Urinary bladder (tissue), 4 donors: Measurements from ENCODE around the gene TSSK6. TPM values are rescaled to one million over a fixed set of nuclear protein-coding genes. Genes with fewer than 3 reads are reported as not detected.

Source experiments
- DNase-seq: peaks from one replicate; pipeline ENCODE4 v3.0.0-alpha.2; 2015; ENCODE audit errors: extremely low spot score
- H3K27ac ChIP-seq: one replicate; pipeline ENCODE4 v1.5.1; 2013; ENCODE audit warnings: low read depth, mild to moderate bottlenecking, moderate library complexity
- H3K36me3 ChIP-seq: one replicate; pipeline ENCODE4 v1.6.1; 2013; ENCODE audit warnings: mild to moderate bottlenecking, moderate library complexity; ENCODE audit not compliant: insufficient read depth
- H3K4me1 ChIP-seq: one replicate; pipeline ENCODE4 v1.6.1; 2013; ENCODE audit warnings: mild to moderate bottlenecking, moderate library complexity; ENCODE audit not compliant: insufficient read depth
- H3K4me3 ChIP-seq: one replicate; pipeline ENCODE4 v1.5.1; 2013; ENCODE audit warnings: low read depth, low read length
- WGBS: extraction: QIAGEN DNeasy Blood & Tissue Kit; methylation state at CpG from one replicate; pipeline ENCODE4 v1.1.7; 2013; 5-methylcytosine and 5-hydroxymethylcytosine counted together
- polyA plus RNA-seq: library from polyadenylated mRNA; stranded (reverse); fragments of 200-250 nt; gene quantifications from one replicate; pipeline ENCODE4 v1.2.3, GENCODE V29; 2013
- total RNA-seq: library from RNA; depleted of rRNA; stranded (reverse); fragments of >200 nt; gene quantifications from one replicate; pipeline ENCODE4 v1.2.3, GENCODE V29; 2014
- donor health status: healthy with polysubstance abuse.
- donor health status: healthy.

TSSK6 gene
- total and polyA plus RNA-seq, 2 donors, result 0.85 to 1.8 TPM

- 23% methylated on average over 48 of the region's 48 CpGs for WGBS
- no peak for DNase-seq
- Histone ChIP-seq H3K36me3 (no peaks in the 10 kb centered on the region), H3K27ac (no peak overlapping the region), H3K4me1 (no peaks in the 10 kb centered on the region), H3K4me3 (no peak overlapping the region)
Measured at GRCh38 chr19:19531951-19532805, 16.8 kb upstream of the TSSK6 start.

GRCh38 chr19:19530889-19531288 lies 15.5 kb upstream of the TSSK6 start:
- no peaks in the 10 kb centered on the region for H3K4me1 ChIP-seq
- H3K4me3 ChIP-seq, result no peak overlapping the region
- no peaks in the 10 kb centered on the region for H3K36me3 ChIP-seq
- H3K27ac ChIP-seq, result no peak overlapping the region
- WGBS, result 88% methylated on average over 4 of the region's 4 CpGs
- no peak for DNase-seq

- Histone ChIP-seq H3K36me3 (no peaks in the 10 kb centered on the region), H3K4me1 (no peaks in the 10 kb centered on the region), H3K4me3 (no peak overlapping the region), H3K27ac (no peak overlapping the region)
- DNase-seq, result no peak
- 59% methylated on average over 9 of the region's 9 CpGs for WGBS
Measured at GRCh38 chr19:19530423-19530804, 15.1 kb upstream of the TSSK6 start.

GRCh38 chr19:19529783-19530422 lies 14.6 kb upstream of the TSSK6 start:
- no peak overlapping the region for H3K27ac ChIP-seq
- H3K4me1 ChIP-seq, result no peaks in the 10 kb centered on the region

GRCh38 chr19:19528721-19529490 lies 13.6 kb upstream of the TSSK6 start, which contains the start of gene YJEFN3:
Gene YJEFN3 (plus strand): TSS chr19:19528911. CDS start chr19:19528933, 22 bp downstream.
- DNase-seq, result no peak
- H3K27ac ChIP-seq, result no peak within 1 kb of the TSS
- H3K36me3 ChIP-seq, result no peaks in the 10 kb centered on the region
- no peaks in the 10 kb centered on the region for H3K4me1 ChIP-seq
- 30% methylated on average over 50 of the region's 50 CpGs for WGBS
- H3K4me3 ChIP-seq, result no peak within 1 kb of the TSS

More at GRCh38 chr19:19529783-19530422, 14.6 kb upstream of the TSSK6 start:
- H3K36me3 ChIP-seq, result no peaks in the 10 kb centered on the region
- H3K4me3 ChIP-seq, result no peak overlapping the region
- DNase-seq, result no peak
- WGBS, result 77% methylated on average over 11 of the region's 11 CpGs

GRCh38 chr19:19527674-19528625 lies 12.6 kb upstream of the TSSK6 start:
- WGBS, result 89% methylated on average over 27 of the region's 27 CpGs
- Histone ChIP-seq H3K4me1 (no peaks in the 10 kb centered on the region), H3K4me3 (no peak overlapping the region), H3K36me3 (no peaks in the 10 kb centered on the region), H3K27ac (no peak overlapping the region)
- no peak for DNase-seq

- H3K27ac ChIP-seq, result no peak overlapping the region
- H3K4me1 ChIP-seq, result no peaks in the 10 kb centered on the region
- no peak overlapping the region for H3K4me3 ChIP-seq
- WGBS, result 94% methylated on average over 9 of the region's 9 CpGs
- no peak for DNase-seq
- no peaks in the 10 kb centered on the region for H3K36me3 ChIP-seq
Measured at GRCh38 chr19:19527371-19527656, 12.0 kb upstream of the TSSK6 start.

- Histone ChIP-seq H3K4me3 (no peak overlapping the region), H3K4me1 (no peaks in the 10 kb centered on the region), H3K27ac (no peak overlapping the region), H3K36me3 (no peaks in the 10 kb centered on the region)
- WGBS, result 78% methylated on average over 28 of the region's 28 CpGs
- no peak for DNase-seq
Measured at GRCh38 chr19:19526581-19527370, 11.4 kb upstream of the TSSK6 start.

- Histone ChIP-seq H3K36me3 (no peaks in the 10 kb centered on the region), H3K4me1 (no peaks in the 10 kb centered on the region)
- 88% methylated on average over 23 of the region's 23 CpGs for WGBS
Measured at GRCh38 chr19:19525611-19526380, 10.4 kb upstream of the TSSK6 start.

GRCh38 chr19:19524053-19524452 lies 8.7 kb upstream of the TSSK6 start:
- DNase-seq, result no peak
- Histone ChIP-seq H3K4me1 (no peaks in the 10 kb centered on the region), H3K27ac (no peak overlapping the region), H3K36me3 (no peaks in the 10 kb centered on the region), H3K4me3 (no peak overlapping the region)
- WGBS, result 92% methylated on average over 7 of the region's 7 CpGs

More at GRCh38 chr19:19525611-19526380, 10.4 kb upstream of the TSSK6 start:
- DNase-seq, result no peak
- no peak overlapping the region for H3K27ac ChIP-seq
- no peak overlapping the region for H3K4me3 ChIP-seq

- Histone ChIP-seq H3K36me3 (no peaks in the 10 kb centered on the region), H3K27ac (no peak overlapping the region), H3K4me1 (no peaks in the 10 kb centered on the region), H3K4me3 (no peak overlapping the region)
- DNase-seq, result no peak
- 91% methylated on average over 3 of the region's 3 CpGs for WGBS
Measured at GRCh38 chr19:19523177-19523576, 7.8 kb upstream of the TSSK6 start.

- Histone ChIP-seq H3K27ac (no peak overlapping the region), H3K36me3 (no peaks in the 10 kb centered on the region), H3K4me1 (peaks cover 2% of the 10 kb centered on the region), H3K4me3 (no peak overlapping the region)
- WGBS, result 80% methylated on average over 6 of the region's 6 CpGs
- no peak for DNase-seq
Measured at GRCh38 chr19:19520989-19521388, 5.6 kb upstream of the TSSK6 start.
